ENCODE measurements around the gene GSC2. TPM values are rescaled to one million over a fixed set of nuclear protein-coding genes. Genes with fewer than 3 reads are reported as not detected.

GSC2 gene
- total RNA-seq, 2 experiments from 2014 or later = not detected

DNA sequence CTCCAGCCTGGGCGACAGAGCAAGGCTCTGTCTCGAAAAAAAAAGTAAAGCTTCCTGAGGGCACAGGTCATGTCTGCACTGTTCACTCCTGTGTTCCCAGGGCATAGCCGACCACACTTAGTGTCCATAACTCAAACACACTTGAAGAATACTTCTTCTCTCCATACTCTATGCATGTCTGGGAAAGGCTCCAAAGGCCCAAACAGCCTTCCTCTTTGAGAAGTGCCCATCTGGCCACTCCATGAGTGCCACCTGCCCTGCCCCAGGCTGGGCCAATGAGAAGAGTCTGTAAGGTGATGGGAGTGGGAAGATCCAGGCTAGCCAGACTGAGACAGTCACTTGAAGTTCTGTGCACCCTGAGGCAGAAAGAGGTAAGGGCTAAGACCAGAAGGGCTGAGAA lies 52.6 kb downstream of the GSC2 start:
- TF ChIP-seq, protein P1, sequence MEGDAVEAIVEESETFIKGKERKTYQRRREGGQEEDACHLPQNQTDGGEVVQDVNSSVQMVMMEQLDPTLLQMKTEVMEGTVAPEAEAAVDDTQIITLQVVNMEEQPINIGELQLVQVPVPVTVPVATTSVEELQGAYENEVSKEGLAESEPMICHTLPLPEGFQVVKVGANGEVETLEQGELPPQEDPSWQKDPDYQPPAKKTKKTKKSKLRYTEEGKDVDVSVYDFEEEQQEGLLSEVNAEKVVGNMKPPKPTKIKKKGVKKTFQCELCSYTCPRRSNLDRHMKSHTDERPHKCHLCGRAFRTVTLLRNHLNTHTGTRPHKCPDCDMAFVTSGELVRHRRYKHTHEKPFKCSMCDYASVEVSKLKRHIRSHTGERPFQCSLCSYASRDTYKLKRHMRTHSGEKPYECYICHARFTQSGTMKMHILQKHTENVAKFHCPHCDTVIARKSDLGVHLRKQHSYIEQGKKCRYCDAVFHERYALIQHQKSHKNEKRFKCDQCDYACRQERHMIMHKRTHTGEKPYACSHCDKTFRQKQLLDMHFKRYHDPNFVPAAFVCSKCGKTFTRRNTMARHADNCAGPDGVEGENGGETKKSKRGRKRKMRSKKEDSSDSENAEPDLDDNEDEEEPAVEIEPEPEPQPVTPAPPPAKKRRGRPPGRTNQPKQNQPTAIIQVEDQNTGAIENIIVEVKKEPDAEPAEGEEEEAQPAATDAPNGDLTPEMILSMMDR (IDR thresholded peaks at IDR 0.05) = no peak
- Mint-ChIP-seq H3K4me3 (no peak overlapping the region), H3K36me3 (ENCODE audit: low read depth) (peaks cover 16% of the 10 kb centered on the region), H3K9me3 (no peaks in the 10 kb centered on the region), H3K27me3 (no peaks in the 10 kb centered on the region), H3K4me1 (ENCODE audit: low read depth) (peaks cover 23% of the 10 kb centered on the region), H3K27ac (no peak overlapping the region)
- POLR2A ChIA-PET = interaction anchor here (1.0 to 1.7 kb wide), 2 partner anchors 10 to 14 kb away, joined by 3 to 5 read pairs; no protein-coding TSS in a partner anchor
- no peak for ATAC-seq
- intact Hi-C loops (cut with micrococcal nuclease) = no loop called here
- DNase-seq = no peak
- CTCF ChIA-PET = interaction anchor here (1.5 kb wide), 1 partner anchor 34 kb away, joined by 3 read pairs; no protein-coding TSS in a partner anchor

Other genes with a start within 250 kb of the GSC2 start
- 1 to 10 TPM in 1 of 2 experiments, under 1 TPM in 1; 0.88 to 1.4 TPM for gene DGCR6, start 244.0 kb downstream of the GSC2 start, total RNA-seq
- gene PRODH, start 214.0 kb downstream of the GSC2 start, total RNA-seq = not detected
- gene DGCR2, start 27.9 kb downstream of the GSC2 start, total RNA-seq = 10 to 100 TPM; 18.0 to 20.0 TPM
- gene TSSK2, start 19.0 kb downstream of the GSC2 start, total RNA-seq = not detected
- 10 to 100 TPM; 11.7 to 12.9 TPM for gene ESS2, start 5.6 kb downstream of the GSC2 start, total RNA-seq
- gene SLC25A1, start 28.4 kb upstream of the GSC2 start, total RNA-seq = 10 to 100 TPM; 56.4 to 57.6 TPM
- gene CLTCL1, start 141.4 kb upstream of the GSC2 start, total RNA-seq = under 1 TPM; 0.45 to 0.65 TPM

All from activated CD8-positive, alpha-beta T cell treated with anti-CD3 and anti-CD28 coated beads for 36 hours (primary cell).